ENCODE measurements around the gene PDGFB. TPM values are rescaled to one million over a fixed set of nuclear protein-coding genes. Genes with fewer than 3 reads are reported as not detected.

The PDGFB gene
- total RNA-seq, 2 donors from 2014 or later: 21.9 to 22.0 TPM

DNA sequence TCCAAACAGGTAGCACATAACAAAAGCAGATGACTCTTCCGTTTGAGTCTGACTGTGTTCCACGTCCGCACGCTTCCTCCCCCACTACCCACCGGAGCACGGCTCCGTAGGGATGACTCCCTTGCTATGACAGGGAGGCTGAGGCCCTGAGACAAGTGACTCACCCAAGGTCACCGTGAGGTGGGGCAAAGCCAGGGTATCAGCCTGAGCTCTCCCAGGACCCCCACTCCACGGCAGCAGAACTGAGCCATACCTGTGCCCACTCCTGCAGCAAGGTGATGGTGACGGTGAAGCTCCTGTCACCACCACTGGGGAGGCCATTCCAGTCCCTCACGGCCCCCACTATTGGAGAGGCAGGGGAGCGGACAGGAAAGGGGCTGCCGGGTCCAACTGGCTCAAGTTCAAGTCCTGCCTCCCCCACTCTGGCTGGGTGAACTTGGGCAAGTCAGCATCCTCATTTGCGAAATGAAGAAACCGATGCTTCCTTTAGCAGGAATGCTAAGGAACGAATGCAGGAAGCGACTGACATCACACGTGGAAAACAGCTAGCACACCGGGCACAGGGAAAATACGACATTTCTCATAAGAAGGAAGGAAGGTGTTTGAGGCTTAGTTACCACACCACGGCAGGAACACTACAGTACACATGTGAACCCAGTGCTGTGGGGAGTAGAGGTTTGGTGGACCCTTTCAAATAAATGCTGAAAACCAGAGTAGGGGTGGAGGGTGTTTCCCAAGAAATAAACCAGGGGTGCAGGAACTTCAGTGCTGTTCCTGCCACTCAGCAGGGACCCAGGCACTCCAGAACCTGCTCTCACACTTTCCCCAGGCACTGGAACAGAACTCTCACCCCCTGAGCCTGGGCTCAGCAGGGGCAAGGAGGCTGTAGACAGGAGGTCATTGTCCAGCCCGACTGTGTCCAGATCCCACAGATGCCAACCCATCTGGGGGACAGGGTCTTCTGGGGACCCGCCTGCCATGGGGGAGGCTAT lies 59.9 kb downstream of the PDGFB start:
- H3K27me3 ChIP-seq: no peaks in the 10 kb centered on the region
- TF ChIP-seq, protein P1, sequence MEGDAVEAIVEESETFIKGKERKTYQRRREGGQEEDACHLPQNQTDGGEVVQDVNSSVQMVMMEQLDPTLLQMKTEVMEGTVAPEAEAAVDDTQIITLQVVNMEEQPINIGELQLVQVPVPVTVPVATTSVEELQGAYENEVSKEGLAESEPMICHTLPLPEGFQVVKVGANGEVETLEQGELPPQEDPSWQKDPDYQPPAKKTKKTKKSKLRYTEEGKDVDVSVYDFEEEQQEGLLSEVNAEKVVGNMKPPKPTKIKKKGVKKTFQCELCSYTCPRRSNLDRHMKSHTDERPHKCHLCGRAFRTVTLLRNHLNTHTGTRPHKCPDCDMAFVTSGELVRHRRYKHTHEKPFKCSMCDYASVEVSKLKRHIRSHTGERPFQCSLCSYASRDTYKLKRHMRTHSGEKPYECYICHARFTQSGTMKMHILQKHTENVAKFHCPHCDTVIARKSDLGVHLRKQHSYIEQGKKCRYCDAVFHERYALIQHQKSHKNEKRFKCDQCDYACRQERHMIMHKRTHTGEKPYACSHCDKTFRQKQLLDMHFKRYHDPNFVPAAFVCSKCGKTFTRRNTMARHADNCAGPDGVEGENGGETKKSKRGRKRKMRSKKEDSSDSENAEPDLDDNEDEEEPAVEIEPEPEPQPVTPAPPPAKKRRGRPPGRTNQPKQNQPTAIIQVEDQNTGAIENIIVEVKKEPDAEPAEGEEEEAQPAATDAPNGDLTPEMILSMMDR (IDR thresholded peaks at IDR 0.05): no peak
- H3K4me3 ChIP-seq: no peak overlapping the region
- H3K4me1 ChIP-seq: peaks cover 0 to 36% of the 10 kb centered on the region in 2 donors
- no peak for DNase-seq (ENCODE audit: low spot score)
- no peaks in the 10 kb centered on the region for H3K36me3 ChIP-seq
- no peaks in the 10 kb centered on the region for H3K9me3 ChIP-seq
- peak overlapping the region; percentile 78 to 83 for H3K27ac ChIP-seq

DNA sequence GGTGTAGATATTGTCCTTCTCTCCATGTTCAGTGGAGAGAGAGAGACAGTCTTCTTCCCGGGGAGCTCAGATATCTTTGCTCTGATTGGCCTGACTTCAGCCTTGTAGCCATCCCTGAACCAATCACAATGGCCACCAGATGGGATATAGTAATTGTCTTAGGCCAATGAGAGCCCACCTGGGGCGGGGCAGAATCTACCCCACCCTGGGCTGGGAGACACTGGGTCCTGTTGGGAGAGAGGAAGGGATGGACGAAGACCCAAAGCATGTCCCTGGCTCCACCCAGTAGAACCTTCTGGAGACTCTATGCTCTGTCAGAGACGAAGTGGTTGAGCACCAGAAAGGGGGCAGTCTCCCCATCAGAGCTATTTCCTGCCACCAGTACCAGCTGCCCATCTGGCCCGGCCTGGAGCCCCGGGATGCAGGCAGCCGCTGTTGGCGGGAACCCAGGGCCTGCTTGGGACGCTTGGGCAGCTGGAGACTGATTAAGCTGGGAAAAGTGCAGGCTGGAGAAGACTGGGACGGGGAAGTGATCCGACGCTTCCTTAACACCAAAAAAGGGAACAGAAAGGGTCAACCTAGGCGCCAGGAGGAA lies 60.7 kb downstream of the PDGFB start:
- Histone ChIP-seq H3K4me1 (peaks cover 0 to 44% of the 10 kb centered on the region in 2 donors), H3K9me3 (no peaks in the 10 kb centered on the region), H3K36me3 (no peaks in the 10 kb centered on the region), H3K27me3 (no peaks in the 10 kb centered on the region), H3K4me3 (no peak overlapping the region), H3K27ac (peak overlapping the region; percentile 78 to 83)
- DNase-seq (ENCODE audit: low spot score): no peak
- TF ChIP-seq, protein P1 (IDR thresholded peaks at IDR 0.05): no peak

DNA sequence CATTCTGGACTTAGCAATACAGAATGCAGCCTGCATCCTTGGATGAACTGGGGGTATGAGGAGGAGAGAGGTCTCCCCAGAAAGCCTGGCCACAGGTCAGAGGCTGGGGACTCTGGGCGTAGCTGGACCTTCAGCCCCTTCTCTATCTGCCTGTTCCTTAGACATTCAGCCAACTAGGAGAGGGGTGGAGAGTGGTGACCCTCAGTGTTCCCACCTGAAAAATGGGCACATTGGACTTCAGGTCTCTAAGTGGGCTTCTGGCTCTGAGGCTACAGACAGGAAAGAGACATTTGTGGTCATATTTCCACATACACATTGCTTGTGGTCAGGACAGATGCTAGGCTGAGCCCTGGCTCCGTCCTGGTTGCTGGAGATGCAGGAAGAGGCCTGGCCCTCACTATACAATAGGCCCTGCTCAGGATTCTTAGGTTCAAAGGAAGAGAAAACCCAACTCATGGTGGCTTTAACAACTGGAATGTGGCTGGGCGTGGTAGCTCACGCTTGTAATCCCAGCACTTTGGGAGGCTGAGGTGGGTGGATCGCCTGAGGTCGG lies 62.2 kb downstream of the PDGFB start:
- TF ChIP-seq, protein P1 (IDR thresholded peaks at IDR 0.05): no peak
- H3K27me3 ChIP-seq: no peaks in the 10 kb centered on the region
- no peaks in the 10 kb centered on the region for H3K9me3 ChIP-seq
- H3K27ac ChIP-seq: no peak overlapping the region
- peaks cover 0 to 54% of the 10 kb centered on the region in 2 donors for H3K4me1 ChIP-seq
- no peak overlapping the region for H3K4me3 ChIP-seq
- no peaks in the 10 kb centered on the region for H3K36me3 ChIP-seq
- DNase-seq (ENCODE audit: low spot score): no peak

DNA sequence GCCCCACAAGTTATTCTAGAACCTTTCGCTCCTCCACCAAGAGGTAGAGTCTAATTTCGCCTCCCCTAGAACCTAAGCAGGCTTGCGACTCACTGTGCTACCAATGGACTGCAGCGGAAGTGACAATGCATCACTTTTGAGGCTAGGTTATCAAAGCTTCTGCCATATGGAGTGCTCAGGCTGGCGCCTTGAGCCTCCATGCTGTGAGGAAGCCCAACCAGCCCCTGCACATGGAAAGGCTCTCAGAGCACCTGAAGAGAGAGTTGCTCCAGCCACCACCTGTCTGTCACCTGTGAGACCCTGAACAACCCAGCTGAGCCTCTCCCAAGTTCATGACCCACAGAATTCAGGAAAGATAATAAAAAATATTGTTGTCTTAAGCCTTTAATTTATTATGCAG lies 63.0 kb downstream of the PDGFB start:
- DNase-seq (ENCODE audit: low spot score): no peak
- H3K27me3 ChIP-seq: no peaks in the 10 kb centered on the region
- no peak overlapping the region for H3K27ac ChIP-seq
- H3K9me3 ChIP-seq: no peaks in the 10 kb centered on the region
- no peak overlapping the region for H3K4me3 ChIP-seq
- TF ChIP-seq, protein P1 (IDR thresholded peaks at IDR 0.05): no peak
- H3K4me1 ChIP-seq: peaks cover 0 to 62% of the 10 kb centered on the region in 2 donors
- H3K36me3 ChIP-seq: no peaks in the 10 kb centered on the region

DNA sequence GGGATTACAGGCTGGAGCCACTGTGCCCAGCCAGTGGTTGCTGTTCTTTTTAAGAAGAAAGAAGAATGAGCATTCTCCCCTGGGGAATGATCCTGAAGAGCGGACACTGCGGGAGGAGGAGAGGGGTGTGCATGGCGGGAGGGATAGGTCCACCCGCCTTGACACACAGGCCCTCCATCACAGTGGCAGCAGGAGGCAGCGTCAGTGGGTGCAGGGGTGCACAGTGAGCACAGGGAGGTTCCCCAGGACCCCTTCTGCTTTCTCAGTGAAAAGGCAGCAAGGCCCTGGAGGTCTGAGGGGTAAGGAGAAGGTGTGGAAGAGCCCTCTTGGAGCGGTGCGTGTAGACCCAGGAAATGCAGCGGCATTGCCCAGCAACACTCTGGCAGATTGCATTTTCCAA lies 63.4 kb downstream of the PDGFB start:
- Histone ChIP-seq H3K4me1 (peaks cover 0 to 66% of the 10 kb centered on the region in 2 donors), H3K4me3 (no peak overlapping the region), H3K27ac (peak overlapping the region in 1 of 2 donors; percentile 22), H3K36me3 (no peaks in the 10 kb centered on the region), H3K27me3 (no peaks in the 10 kb centered on the region), H3K9me3 (no peaks in the 10 kb centered on the region)
- DNase-seq (ENCODE audit: low spot score): no peak
- TF ChIP-seq, protein P1 (IDR thresholded peaks at IDR 0.05): no peak

Data from right atrium auricular region (tissue), 2 donors.